HepG2 (cell line): Measurements from ENCODE around the gene PRMT7. TPM values are rescaled to one million over a fixed set of nuclear protein-coding genes. Genes with fewer than 3 reads are reported as not detected.
A peak's percentile ranks its signal among the peaks of the same experiment; 100 is the strongest.

Experiments
- KAT8 ChIP-seq: IDR thresholded peaks from 2 replicates; pipeline ENCODE4 v1.6.1; 2016; ENCODE audit warnings: missing genetic modification reagents, missing compliant biosample characterization
- MIER3 ChIP-seq: IDR thresholded peaks from 2 replicates; pipeline ENCODE4 v1.6.1; 2016; ENCODE audit warnings: missing compliant biosample characterization, borderline replicate concordance
- NFKBIZ ChIP-seq: IDR thresholded peaks from 2 replicates; pipeline ENCODE4 v1.6.1; 2018; ENCODE audit warnings: missing genetic modification reagents, missing compliant biosample characterization
- NR2F1 ChIP-seq, 2 experiments: fragments of 450-650 bp in 1 of 2; formaldehyde crosslinking in 1 of 2; IDR thresholded peaks; 2 replicates each; pipeline versions ENCODE4 v1.5.0 to v1.6.1; 2016 to 2020; ENCODE audit warnings: mild to moderate bottlenecking in 1 of 2, missing compliant biosample characterization in 1 of 2, missing genetic modification reagents in 1 of 2, moderate library complexity in 1 of 2
- PRPF4 ChIP-seq: fragments of 200-400 bp; formaldehyde crosslinking; IDR thresholded peaks from 2 replicates; pipeline ENCODE4 v1.6.1; 2016; ENCODE audit warnings: low read length, low read depth; ENCODE audit not compliant: poor library complexity, severe bottlenecking
- RAD21 ChIP-seq: fragments of 450-650 bp; formaldehyde crosslinking; IDR thresholded peaks from 2 replicates; pipeline ENCODE4 v1.5.0; 2020; ENCODE audit warnings: mild to moderate bottlenecking
- SIN3B ChIP-seq: fragments of 150-350 bp; IDR thresholded peaks from 2 replicates; pipeline ENCODE4 v1.6.1; 2014; ENCODE audit warnings: low read length
- ZFP82 ChIP-seq: sonication (generic); formaldehyde crosslinking; IDR thresholded peaks from 2 replicates; pipeline ENCODE4 v1.5.1; 2020; ENCODE audit warnings: mild to moderate bottlenecking, missing genetic modification reagents, borderline replicate concordance
- ZNF256 ChIP-seq: sonication (generic); formaldehyde crosslinking; conservative IDR thresholded peaks from 2 replicates; pipeline ENCODE4 v1.4.0; 2020; ENCODE audit warnings: missing genetic modification reagents
- ZNF432 ChIP-seq: sonication (generic); formaldehyde crosslinking; IDR thresholded peaks from 2 replicates; pipeline ENCODE4 v1.5.0; 2020; ENCODE audit warnings: missing genetic modification reagents, mild to moderate bottlenecking, borderline replicate concordance
- ZNF496 ChIP-seq: sonication (generic); formaldehyde crosslinking; IDR thresholded peaks from 2 replicates; pipeline ENCODE4 v1.8.1; 2023; ENCODE audit warnings: mild to moderate bottlenecking, moderate library complexity, missing genetic modification reagents; ENCODE audit not compliant: insufficient replicate concordance
- ZNF720 ChIP-seq: sonication (generic); formaldehyde crosslinking; IDR thresholded peaks from 2 replicates; pipeline ENCODE4 v1.4.0; 2020; ENCODE audit warnings: missing genetic modification reagents
- ZNF883 ChIP-seq: sonication (generic); formaldehyde crosslinking; IDR thresholded peaks from 2 replicates; pipeline ENCODE4 v1.5.1; 2020; ENCODE audit warnings: mild to moderate bottlenecking, missing genetic modification reagents; ENCODE audit errors: not compliant biosample characterization
- polyA plus RNA-seq, 8 experiments: library from polyadenylated mRNA; depleted of rRNA in 3 of 8; stranded (reverse) in 7 of 8; unstranded in 1 of 8; fragments of >200 nt; fragmentation: Illumina TruSeq in 4 of 8; extraction: Trizol in 4 of 8; gene quantifications; 2 replicates each; pipeline versions ENCODE4 v1.2.1 to v1.2.3, GENCODE V29; 2011 to 2016; ENCODE audit warnings: low read depth in 4 of 8, missing spikeins in 1 of 8, mixed read lengths in 1 of 8; ENCODE audit not compliant: insufficient read depth in 1 of 8
- total RNA-seq, 5 experiments: library from RNA; depleted of rRNA; stranded (reverse); fragments of >200 nt; fragmentation: Illumina TruSeq; extraction: Trizol; gene quantifications; 2 replicates each; pipeline ENCODE4 v1.2.3, GENCODE V29; 2016; ENCODE audit warnings: low read depth in 1 of 5
- TF ChIP-seq, protein P1 (sequence below): sonication (generic); formaldehyde crosslinking; IDR thresholded peaks from 2 replicates; pipeline ENCODE4 v1.5.1; 2020; ENCODE audit warnings: missing genetic modification reagents, mild to moderate bottlenecking, borderline replicate concordance
- TF ChIP-seq, protein P2 (sequence below): sonication (generic); formaldehyde crosslinking; IDR thresholded peaks from 2 replicates; pipeline ENCODE4 v1.4.0; 2020; ENCODE audit warnings: missing genetic modification reagents, borderline replicate concordance
- TF ChIP-seq, protein P3 (sequence below): sonication (generic); formaldehyde crosslinking; IDR thresholded peaks from 2 replicates; pipeline ENCODE4 v1.5.0; 2020; ENCODE audit warnings: mild to moderate bottlenecking, missing genetic modification reagents
- TF ChIP-seq, protein P4 (sequence below): sonication (generic); formaldehyde crosslinking; IDR thresholded peaks from 2 replicates; pipeline ENCODE4 v1.5.0; 2020; ENCODE audit warnings: mild to moderate bottlenecking, missing genetic modification reagents
- TF ChIP-seq, protein P5 (sequence below): sonication (generic); formaldehyde crosslinking; IDR thresholded peaks from 2 replicates; pipeline ENCODE4 v1.5.0; 2020; ENCODE audit warnings: mild to moderate bottlenecking, missing genetic modification reagents

The PRMT7 gene
- total and polyA plus RNA-seq, 2 of the 13 experiments (the other 11 are each of a cell fraction or from before 2014, with no cell fraction given), result 47.5 to 55.0 TPM

DNA sequence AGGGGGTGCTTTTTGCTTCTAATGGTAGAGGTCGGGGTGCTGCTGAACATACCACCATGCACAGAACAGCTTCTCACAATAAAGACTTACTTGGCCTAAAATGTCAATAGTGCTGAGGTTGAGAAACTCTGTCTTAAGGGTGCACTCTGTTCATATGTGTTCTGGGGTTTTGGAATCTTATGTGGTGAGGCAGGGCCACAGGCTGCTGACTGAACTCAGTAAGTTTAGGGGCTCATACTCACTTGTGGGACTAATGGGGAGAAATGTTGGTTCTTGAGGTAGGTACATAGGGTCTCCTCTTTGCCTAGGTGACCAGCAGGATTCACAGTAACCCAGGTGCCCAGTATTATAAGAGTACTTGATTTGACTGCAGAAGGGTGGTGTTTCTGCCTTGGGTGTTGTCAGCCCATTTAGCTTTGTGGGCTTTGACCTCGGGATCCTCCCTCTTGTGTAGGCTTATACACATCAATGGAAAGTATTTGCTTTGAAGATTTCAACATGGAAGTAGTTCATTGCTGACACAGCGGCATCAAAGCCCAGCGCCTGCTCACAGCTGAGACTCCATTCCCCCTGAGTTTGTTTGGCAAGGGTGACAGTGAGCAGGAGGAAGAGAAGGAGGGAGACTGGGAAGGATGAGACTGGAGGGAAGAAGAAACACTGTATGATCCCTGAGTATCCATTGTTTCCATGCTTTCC lies 29.3 kb upstream of the PRMT7 start (continued):
- TF ChIP-seq, protein P1, sequence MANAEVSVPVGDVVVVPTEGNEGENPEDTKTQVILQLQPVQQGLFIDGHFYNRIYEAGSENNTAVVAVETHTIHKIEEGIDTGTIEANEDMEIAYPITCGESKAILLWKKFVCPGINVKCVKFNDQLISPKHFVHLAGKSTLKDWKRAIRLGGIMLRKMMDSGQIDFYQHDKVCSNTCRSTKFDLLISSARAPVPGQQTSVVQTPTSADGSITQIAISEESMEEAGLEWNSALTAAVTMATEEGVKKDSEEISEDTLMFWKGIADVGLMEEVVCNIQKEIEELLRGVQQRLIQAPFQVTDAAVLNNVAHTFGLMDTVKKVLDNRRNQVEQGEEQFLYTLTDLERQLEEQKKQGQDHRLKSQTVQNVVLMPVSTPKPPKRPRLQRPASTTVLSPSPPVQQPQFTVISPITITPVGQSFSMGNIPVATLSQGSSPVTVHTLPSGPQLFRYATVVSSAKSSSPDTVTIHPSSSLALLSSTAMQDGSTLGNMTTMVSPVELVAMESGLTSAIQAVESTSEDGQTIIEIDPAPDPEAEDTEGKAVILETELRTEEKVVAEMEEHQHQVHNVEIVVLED (CRISPR knock-in tag), result peak; percentile 55; the same call in 1 of the 2 replicates
- no peak for TF ChIP-seq ZNF496 (CRISPR knock-in tag)
- TF ChIP-seq, protein P2, sequence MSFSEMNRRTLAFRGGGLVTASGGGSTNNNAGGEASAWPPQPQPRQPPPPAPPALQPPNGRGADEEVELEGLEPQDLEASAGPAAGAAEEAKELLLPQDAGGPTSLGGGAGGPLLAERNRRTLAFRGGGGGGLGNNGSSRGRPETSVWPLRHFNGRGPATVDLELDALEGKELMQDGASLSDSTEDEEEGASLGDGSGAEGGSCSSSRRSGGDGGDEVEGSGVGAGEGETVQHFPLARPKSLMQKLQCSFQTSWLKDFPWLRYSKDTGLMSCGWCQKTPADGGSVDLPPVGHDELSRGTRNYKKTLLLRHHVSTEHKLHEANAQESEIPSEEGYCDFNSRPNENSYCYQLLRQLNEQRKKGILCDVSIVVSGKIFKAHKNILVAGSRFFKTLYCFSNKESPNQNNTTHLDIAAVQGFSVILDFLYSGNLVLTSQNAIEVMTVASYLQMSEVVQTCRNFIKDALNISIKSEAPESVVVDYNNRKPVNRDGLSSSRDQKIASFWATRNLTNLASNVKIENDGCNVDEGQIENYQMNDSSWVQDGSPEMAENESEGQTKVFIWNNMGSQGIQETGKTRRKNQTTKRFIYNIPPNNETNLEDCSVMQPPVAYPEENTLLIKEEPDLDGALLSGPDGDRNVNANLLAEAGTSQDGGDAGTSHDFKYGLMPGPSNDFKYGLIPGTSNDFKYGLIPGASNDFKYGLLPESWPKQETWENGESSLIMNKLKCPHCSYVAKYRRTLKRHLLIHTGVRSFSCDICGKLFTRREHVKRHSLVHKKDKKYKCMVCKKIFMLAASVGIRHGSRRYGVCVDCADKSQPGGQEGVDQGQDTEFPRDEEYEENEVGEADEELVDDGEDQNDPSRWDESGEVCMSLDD, result no peak
- TF ChIP-seq MIER3 (CRISPR knock-in tag), result peak; percentile 86; the same call in 1 of the 2 replicates
- TF ChIP-seq NFKBIZ, result peak; percentile 77; the same call in 1 of the 2 replicates
- TF ChIP-seq ZNF883 (CRISPR knock-in tag), result no peak
- TF ChIP-seq, protein P3, sequence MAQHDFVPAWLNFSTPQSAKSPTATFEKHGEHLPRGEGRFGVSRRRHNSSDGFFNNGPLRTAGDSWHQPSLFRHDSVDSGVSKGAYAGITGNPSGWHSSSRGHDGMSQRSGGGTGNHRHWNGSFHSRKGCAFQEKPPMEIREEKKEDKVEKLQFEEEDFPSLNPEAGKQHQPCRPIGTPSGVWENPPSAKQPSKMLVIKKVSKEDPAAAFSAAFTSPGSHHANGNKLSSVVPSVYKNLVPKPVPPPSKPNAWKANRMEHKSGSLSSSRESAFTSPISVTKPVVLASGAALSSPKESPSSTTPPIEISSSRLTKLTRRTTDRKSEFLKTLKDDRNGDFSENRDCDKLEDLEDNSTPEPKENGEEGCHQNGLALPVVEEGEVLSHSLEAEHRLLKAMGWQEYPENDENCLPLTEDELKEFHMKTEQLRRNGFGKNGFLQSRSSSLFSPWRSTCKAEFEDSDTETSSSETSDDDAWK (CRISPR knock-in tag), result no peak
- peak; percentile 63 to 69; a peak in 3 of 4 replicates for TF ChIP-seq NR2F1 (CRISPR knock-in tag; IDR thresholded peaks at IDR 0.05)
- TF ChIP-seq, protein P4, sequence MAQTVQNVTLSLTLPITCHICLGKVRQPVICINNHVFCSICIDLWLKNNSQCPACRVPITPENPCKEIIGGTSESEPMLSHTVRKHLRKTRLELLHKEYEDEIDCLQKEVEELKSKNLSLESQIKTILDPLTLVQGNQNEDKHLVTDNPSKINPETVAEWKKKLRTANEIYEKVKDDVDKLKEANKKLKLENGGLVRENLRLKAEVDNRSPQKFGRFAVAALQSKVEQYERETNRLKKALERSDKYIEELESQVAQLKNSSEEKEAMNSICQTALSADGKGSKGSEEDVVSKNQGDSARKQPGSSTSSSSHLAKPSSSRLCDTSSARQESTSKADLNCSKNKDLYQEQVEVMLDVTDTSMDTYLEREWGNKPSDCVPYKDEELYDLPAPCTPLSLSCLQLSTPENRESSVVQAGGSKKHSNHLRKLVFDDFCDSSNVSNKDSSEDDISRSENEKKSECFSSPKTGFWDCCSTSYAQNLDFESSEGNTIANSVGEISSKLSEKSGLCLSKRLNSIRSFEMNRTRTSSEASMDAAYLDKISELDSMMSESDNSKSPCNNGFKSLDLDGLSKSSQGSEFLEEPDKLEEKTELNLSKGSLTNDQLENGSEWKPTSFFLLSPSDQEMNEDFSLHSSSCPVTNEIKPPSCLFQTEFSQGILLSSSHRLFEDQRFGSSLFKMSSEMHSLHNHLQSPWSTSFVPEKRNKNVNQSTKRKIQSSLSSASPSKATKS (CRISPR knock-in tag), result no peak
- peak; percentile 51 for TF ChIP-seq RAD21 (CRISPR knock-in tag)
- no peak for TF ChIP-seq ZNF432 (CRISPR knock-in tag)
- TF ChIP-seq PRPF4, result no peak
- no peak for TF ChIP-seq ZNF256 (CRISPR knock-in tag)
- TF ChIP-seq ZNF720 (CRISPR knock-in tag), result no peak
- TF ChIP-seq, protein P5, sequence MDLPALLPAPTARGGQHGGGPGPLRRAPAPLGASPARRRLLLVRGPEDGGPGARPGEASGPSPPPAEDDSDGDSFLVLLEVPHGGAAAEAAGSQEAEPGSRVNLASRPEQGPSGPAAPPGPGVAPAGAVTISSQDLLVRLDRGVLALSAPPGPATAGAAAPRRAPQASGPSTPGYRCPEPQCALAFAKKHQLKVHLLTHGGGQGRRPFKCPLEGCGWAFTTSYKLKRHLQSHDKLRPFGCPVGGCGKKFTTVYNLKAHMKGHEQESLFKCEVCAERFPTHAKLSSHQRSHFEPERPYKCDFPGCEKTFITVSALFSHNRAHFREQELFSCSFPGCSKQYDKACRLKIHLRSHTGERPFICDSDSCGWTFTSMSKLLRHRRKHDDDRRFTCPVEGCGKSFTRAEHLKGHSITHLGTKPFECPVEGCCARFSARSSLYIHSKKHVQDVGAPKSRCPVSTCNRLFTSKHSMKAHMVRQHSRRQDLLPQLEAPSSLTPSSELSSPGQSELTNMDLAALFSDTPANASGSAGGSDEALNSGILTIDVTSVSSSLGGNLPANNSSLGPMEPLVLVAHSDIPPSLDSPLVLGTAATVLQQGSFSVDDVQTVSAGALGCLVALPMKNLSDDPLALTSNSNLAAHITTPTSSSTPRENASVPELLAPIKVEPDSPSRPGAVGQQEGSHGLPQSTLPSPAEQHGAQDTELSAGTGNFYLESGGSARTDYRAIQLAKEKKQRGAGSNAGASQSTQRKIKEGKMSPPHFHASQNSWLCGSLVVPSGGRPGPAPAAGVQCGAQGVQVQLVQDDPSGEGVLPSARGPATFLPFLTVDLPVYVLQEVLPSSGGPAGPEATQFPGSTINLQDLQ (CRISPR knock-in tag), result no peak
- no peak for TF ChIP-seq SIN3B
- no peak for TF ChIP-seq ZFP82 (CRISPR knock-in tag)
- TF ChIP-seq KAT8, result peak; percentile 75
